ENCODE data around the gene MYRFL. TPM values are rescaled to one million over a fixed set of nuclear protein-coding genes. Genes with fewer than 3 reads are reported as not detected.
"Not testable (repeated sequence)": the region's sequence is repeated elsewhere in the genome, so short reads cannot be mapped to it uniquely, and the experiment has no call there.

Gene MYRFL
- total RNA-seq, 1 donor from 2014 or later = not detected

DNA sequence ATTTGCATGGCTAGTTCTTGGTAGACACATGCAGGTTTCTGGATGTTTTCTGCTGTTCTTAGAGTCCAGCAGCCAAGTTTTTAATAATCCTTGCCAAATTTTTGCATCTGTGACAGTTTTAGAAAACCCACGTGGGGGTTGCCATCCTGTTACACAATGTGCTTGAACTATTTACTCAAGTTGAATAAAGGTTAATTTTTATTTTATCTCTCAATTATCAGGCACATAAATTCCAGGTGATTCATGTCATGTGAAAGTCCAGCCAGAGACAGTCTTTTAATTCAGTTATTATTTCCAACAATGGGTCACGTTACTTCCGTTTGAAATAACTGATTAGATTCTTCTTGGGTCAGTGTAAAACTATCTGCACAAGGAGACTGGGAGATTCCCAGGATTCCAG is 15.7 kb downstream of the MYRFL start:
- TF ChIP-seq, protein P1, sequence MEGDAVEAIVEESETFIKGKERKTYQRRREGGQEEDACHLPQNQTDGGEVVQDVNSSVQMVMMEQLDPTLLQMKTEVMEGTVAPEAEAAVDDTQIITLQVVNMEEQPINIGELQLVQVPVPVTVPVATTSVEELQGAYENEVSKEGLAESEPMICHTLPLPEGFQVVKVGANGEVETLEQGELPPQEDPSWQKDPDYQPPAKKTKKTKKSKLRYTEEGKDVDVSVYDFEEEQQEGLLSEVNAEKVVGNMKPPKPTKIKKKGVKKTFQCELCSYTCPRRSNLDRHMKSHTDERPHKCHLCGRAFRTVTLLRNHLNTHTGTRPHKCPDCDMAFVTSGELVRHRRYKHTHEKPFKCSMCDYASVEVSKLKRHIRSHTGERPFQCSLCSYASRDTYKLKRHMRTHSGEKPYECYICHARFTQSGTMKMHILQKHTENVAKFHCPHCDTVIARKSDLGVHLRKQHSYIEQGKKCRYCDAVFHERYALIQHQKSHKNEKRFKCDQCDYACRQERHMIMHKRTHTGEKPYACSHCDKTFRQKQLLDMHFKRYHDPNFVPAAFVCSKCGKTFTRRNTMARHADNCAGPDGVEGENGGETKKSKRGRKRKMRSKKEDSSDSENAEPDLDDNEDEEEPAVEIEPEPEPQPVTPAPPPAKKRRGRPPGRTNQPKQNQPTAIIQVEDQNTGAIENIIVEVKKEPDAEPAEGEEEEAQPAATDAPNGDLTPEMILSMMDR (conservative IDR thresholded peaks at IDR 0.05; ENCODE audit: low read depth, low read length) = no peak
- no peak overlapping the region for H3K4me3 ChIP-seq (ENCODE audit: low read depth, low read length)
- DNase-seq (ENCODE audit: low read depth) = peak; percentile 47

DNA sequence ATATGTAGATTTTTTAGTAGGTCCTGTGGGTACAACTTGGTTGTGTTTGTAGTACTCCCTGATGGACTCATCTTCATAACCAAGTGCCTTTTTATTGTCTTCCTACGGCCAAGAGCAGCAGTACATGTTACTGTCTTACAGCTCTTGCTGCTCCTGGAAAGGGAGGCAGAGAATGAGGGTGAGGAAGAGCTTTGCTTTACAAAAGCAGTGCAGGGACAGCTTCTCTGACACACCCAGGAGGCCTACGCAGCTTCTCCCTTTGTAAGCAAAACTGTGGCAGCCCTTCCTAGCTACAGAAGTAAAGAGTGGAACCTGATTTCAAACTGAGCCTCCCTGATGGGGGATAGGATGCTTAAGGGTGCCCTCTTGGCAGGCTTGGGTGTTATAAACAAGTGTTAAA is 18.6 kb downstream of the MYRFL start:
- no peak for DNase-seq (ENCODE audit: low read depth)
- H3K4me3 ChIP-seq (ENCODE audit: low read depth, low read length) = no peak overlapping the region
- TF ChIP-seq, protein P1 (conservative IDR thresholded peaks at IDR 0.05; ENCODE audit: low read depth, low read length) = no peak

DNA sequence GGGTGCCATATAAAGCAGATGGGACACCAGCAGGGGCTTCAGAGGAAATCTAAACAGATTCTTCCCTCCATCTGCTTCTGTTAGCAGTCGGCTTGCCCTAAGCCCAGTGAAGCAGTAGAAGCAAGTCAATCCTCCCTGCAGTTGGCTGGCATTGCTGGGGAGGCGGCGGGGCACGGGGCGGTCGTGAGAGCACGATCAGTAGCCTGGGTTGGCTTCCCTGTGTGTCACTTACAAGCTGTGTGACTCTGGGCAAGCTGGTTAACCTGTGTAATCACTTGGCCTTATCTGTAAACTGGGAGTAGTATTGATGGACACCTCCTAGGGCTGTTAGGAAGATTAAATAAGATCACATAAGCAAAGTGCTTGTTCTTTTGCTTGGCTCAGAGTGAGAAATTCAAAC is 19.4 kb downstream of the MYRFL start:
- H3K4me3 ChIP-seq (ENCODE audit: low read depth, low read length) = no peak overlapping the region
- DNase-seq (ENCODE audit: low read depth) = no peak
- TF ChIP-seq, protein P1 (conservative IDR thresholded peaks at IDR 0.05; ENCODE audit: low read depth, low read length) = no peak

DNA sequence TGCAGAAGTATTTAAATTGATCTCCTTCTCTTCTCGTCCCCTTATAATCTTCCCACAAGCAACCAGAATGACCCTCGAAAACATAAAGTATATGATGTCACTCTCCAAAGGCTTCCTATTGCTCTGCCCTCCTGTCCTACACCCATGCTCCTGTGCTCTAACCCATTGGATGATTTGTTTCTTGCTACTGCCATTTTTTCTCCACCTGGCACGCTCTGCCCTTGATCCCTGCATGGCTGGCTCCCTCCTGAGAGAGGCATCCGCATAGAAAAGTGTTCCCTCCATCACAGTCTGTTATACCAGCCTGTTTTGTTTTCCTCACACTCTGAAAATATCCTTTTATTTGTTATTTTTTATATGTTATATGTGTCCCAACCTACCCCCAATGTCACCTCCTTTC is 19.8 kb downstream of the MYRFL start:
- H3K4me3 ChIP-seq (ENCODE audit: low read depth, low read length) = no peak overlapping the region
- TF ChIP-seq, protein P1 (conservative IDR thresholded peaks at IDR 0.05; ENCODE audit: low read depth, low read length) = no peak
- DNase-seq (ENCODE audit: low read depth) = no peak

DNA sequence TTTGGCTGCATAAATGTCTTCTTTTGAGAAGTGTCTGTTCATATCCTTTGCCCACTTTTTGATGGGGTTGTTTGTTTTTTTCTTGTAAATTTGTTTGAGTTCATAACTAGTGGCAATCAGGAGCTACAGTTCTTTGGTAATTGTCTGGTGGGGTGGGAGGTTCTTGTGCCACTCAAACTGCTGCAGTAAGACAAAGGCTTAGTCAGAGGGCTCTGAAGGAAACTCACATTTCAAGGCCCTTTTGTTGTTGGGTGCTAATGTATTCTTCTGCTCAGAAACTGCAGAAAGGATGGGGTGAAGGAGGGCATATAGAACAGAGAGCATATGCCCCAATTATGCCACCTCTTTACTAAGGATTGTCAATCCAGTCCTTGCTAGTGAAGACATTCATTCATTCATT is 21.9 kb downstream of the MYRFL start:
- DNase-seq (ENCODE audit: low read depth) = no peak
- no peak overlapping the region for H3K4me3 ChIP-seq (ENCODE audit: low read depth, low read length)
- TF ChIP-seq, protein P1 (conservative IDR thresholded peaks at IDR 0.05; ENCODE audit: low read depth, low read length) = no peak

DNA sequence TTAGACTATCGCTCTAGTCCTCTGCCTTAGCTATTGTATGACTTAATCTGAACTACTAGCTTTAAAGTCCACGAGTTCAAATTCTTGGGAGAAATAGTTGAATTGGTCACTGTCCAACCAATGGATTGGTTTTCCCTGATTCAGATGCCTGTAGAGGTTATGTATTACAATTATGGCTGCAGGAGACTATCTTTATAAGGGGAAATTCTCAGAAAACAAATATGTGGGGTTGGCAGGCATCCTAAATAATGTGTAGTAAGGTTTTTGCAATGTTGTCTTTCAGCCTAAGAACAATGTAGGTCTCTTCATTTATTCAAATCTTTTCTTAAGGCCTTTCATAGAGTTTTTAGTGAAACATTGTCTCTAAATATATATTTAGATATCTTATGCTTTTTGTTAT is 26.9 kb downstream of the MYRFL start:
- TF ChIP-seq, protein P1 (conservative IDR thresholded peaks at IDR 0.05; ENCODE audit: low read depth, low read length) = no peak
- DNase-seq (ENCODE audit: low read depth) = no peak
- H3K4me3 ChIP-seq (ENCODE audit: low read depth, low read length) = no peak overlapping the region

DNA sequence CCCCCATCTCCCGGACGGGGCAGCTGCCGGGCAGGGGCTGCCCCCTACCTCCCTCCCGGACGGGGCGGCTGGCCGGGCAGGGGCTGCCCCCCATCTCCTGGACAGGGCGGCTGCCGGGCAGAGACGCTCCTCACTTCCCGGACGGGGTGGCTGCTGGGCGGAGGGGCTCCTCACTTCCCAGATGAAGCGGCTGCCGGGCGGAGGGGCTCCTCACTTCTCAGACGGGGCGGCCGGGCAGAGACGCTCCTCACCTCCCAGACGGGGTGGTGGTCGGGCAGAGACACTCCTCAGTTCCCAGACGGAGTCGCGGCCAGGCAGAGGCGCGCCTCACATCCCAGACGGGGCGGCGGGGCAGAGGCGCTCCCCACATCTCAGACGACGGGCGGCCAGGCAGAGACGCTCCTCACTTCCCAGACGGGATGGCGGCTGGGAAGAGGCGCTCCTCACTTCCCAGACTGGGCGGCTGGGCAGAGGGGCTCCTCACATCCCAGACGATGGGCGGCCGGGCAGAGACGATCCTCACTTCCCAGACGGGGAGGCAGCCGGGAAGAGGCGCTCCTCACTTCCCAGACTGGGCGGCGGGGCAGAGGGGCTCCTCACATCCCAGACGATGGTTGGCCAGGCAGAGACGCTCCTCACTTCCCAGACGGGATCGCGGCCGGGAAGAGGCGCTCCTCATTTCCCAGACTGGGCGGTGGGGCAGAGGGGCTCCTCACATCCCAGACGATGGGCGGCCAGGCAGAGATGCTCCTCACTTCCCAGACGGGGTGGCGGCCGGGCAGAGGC is 28.3 kb downstream of the MYRFL start:
- H3K4me3 ChIP-seq (ENCODE audit: low read depth, low read length); DNase-seq (ENCODE audit: low read depth): not testable (repeated sequence)
